OCI-M2 (cell line): ENCODE results near the gene SMCP.

ENCODE experiments used
- DNase-seq: peaks from one replicate; lab custom pipeline; 2025; ENCODE audit not compliant: unreplicated experiment; lab: John Stamatoyannopoulos, UW

Gene SMCP

GRCh38 chr1:152886085-152886484 lies 8.0 kb downstream of the SMCP start:
- DNase-seq = no peak

GRCh38 chr1:152886758-152887409 lies 8.8 kb downstream of the SMCP start:
- no peak for DNase-seq

GRCh38 chr1:152888126-152888525 lies 10.0 kb downstream of the SMCP start:
- DNase-seq = no peak

GRCh38 chr1:152899027-152899426 lies 20.9 kb downstream of the SMCP start:
- DNase-seq = no peak

- no peak for DNase-seq
Observed at GRCh38 chr1:152899883-152900282, 21.8 kb downstream of the SMCP start.

GRCh38 chr1:152901631-152902030 lies 23.5 kb downstream of the SMCP start:
- DNase-seq = no peak

- DNase-seq = no peak
Observed at GRCh38 chr1:152902636-152903035, 24.5 kb downstream of the SMCP start.

- no peak for DNase-seq
Observed at GRCh38 chr1:152904688-152905440, 26.7 kb downstream of the SMCP start.

GRCh38 chr1:152906023-152906565 lies 28.0 kb downstream of the SMCP start:
- no peak for DNase-seq

- no peak for DNase-seq
Observed at GRCh38 chr1:152907686-152908601, 29.8 kb downstream of the SMCP start, which contains the start of gene IVL. IVL (plus strand) TSS chr1:152908546; CDS start chr1:152909798, 1,252 bp downstream.

GRCh38 chr1:152909206-152909605 lies 31.1 kb downstream of the SMCP start:
- no peak for DNase-seq

GRCh38 chr1:152912471-152912870 lies 34.3 kb downstream of the SMCP start:
- DNase-seq = no peak

- no peak for DNase-seq
Observed at GRCh38 chr1:152912900-152913299, 34.8 kb downstream of the SMCP start.

GRCh38 chr1:152917794-152918193 lies 39.7 kb downstream of the SMCP start:
- no peak for DNase-seq

- no peak for DNase-seq
Observed at GRCh38 chr1:152919071-152919470, 40.9 kb downstream of the SMCP start.

- no peak for DNase-seq
Observed at GRCh38 chr1:152924191-152924590, 46.1 kb downstream of the SMCP start.

GRCh38 chr1:152926091-152926490 lies 48.0 kb downstream of the SMCP start:
- DNase-seq = no peak

- no peak for DNase-seq
Observed at GRCh38 chr1:152928671-152929070, 50.5 kb downstream of the SMCP start.

GRCh38 chr1:152932170-152932811 lies 54.2 kb downstream of the SMCP start:
- DNase-seq = no peak

- no peak for DNase-seq
Observed at GRCh38 chr1:152933196-152933595, 55.1 kb downstream of the SMCP start.
